Mucosa of rectum (tissue), 2 donors: ENCODE results near the gene CDK5RAP1.

ENCODE experiments used
- H3K27ac ChIP-seq, 2 donors: one replicate each; pipeline ENCODE4 v1.7.0; 2013; ENCODE audit warnings: inconsistent platforms in 2 of 2, low read depth in 2 of 2, low read length in 2 of 2
- H3K27me3 ChIP-seq, 2 donors: one replicate each; pipeline ENCODE4 v1.7.0; 2013; ENCODE audit warnings: low read length in 2 of 2; ENCODE audit not compliant: control insufficient read depth in 2 of 2, insufficient read depth in 2 of 2
- H3K36me3 ChIP-seq, 2 donors: one replicate each; pipeline ENCODE4 v1.7.0; 2013; ENCODE audit warnings: low read length in 2 of 2; ENCODE audit not compliant: control insufficient read depth in 2 of 2, insufficient read depth in 2 of 2
- H3K4me1 ChIP-seq, 2 donors: one replicate each; pipeline ENCODE4 v1.7.0; 2013; ENCODE audit warnings: low read length in 2 of 2, mild to moderate bottlenecking in 1 of 2; ENCODE audit not compliant: control insufficient read depth in 2 of 2, insufficient read depth in 2 of 2
- H3K4me3 ChIP-seq, 2 donors: one replicate each; pipeline ENCODE4 v1.7.0; 2013; ENCODE audit warnings: low read length in 2 of 2
- H3K9ac ChIP-seq, 2 donors: one replicate each; pipeline ENCODE4 v1.7.0; 2013; ENCODE audit warnings: low read length in 2 of 2, low read depth in 1 of 2, mild to moderate bottlenecking in 1 of 2
- H3K9me3 ChIP-seq, 2 donors: one replicate each; pipeline ENCODE4 v1.7.0; 2013; ENCODE audit warnings: low read length in 2 of 2; ENCODE audit not compliant: control insufficient read depth in 2 of 2
- donor health status: healthy.
- donor health status: Normal muscosa, but diverticular disease.

Gene CDK5RAP1

GRCh38 chr20:33418033-33418432 lies 16.7 kb upstream of the CDK5RAP1 start:
- Histone ChIP-seq H3K27me3 (no peaks in the 10 kb centered on the region), H3K9ac (no peak overlapping the region), H3K36me3 (no peaks in the 10 kb centered on the region), H3K4me3 (no peak overlapping the region), H3K9me3 (no peaks in the 10 kb centered on the region), H3K4me1 (no peaks in the 10 kb centered on the region), H3K27ac (no peak overlapping the region)

DNA sequence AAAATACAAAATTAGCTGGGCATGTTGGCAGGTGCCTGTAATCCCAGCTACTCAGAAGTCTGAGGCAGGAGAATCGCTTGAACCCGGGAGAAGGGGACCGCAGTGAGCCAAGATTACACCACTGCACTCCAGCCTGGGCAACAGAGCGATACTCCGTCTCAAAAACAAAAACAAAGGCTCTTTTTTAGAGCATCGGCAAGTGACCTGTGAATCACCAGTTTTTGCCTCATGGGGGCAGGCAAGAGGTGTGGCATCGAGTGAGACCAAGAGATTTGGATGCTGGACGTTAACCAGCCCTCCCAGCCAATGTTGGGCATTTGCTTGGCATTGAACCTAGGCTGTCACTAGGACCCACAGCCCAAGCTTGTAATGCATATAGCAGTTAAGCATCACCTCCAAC lies 14.6 kb upstream of the CDK5RAP1 start:
- H3K27me3 ChIP-seq = no peaks in the 10 kb centered on the region
- H3K36me3 ChIP-seq = peaks cover under 1 to 3% of the 10 kb centered on the region in 2 donors

GRCh38 chr20:33412484-33412838 lies 11.1 kb upstream of the CDK5RAP1 start:
- no peaks in the 10 kb centered on the region for H3K27me3 ChIP-seq
- H3K27ac ChIP-seq = no peak overlapping the region
- no peaks in the 10 kb centered on the region for H3K4me1 ChIP-seq
- H3K9ac ChIP-seq = no peak overlapping the region
- H3K4me3 ChIP-seq = no peak overlapping the region
- H3K36me3 ChIP-seq = peaks cover 4 to 9% of the 10 kb centered on the region in 2 donors
- no peaks in the 10 kb centered on the region for H3K9me3 ChIP-seq

More for the DNA sequence above, 14.6 kb upstream of the CDK5RAP1 start:
- Histone ChIP-seq H3K9me3 (no peaks in the 10 kb centered on the region), H3K4me3 (no peak overlapping the region), H3K4me1 (no peaks in the 10 kb centered on the region), H3K27ac (no peak overlapping the region), H3K9ac (no peak overlapping the region)

DNA sequence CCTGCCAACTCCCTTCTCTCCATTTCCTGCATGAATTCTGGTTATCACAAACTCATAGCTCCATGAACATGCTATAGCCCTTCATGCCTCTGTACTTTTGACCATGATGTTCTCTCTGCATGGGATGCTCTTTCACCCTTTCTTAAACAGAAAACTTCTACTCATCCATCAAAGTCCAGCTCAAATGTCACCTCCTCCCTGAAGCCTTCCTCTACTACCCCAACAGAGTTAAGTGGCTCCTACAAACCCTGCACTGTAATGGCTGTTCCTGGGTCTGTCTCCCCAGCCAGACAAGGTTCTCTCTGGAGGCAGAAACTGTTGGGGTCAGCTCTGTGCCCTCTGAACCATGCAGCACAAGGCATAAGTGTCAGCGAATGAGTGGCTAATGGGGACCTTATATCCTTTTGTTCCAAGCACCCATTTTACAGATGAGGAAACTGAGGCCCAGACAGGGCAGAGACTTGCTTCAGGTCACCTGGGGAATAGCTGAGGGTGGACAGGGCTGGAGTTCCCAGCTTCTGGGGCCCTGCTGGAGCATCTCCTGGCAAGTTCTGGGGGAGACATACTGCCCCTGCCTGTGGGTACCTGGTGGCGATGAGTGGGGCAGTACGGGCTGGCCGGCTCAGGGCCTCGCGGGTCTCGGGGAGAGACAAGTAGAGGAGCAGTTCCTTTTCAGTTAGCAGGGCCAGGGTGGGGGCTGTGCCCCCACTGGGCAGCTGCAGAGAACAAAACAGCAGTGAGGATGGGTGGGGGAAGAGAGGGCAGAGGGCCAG lies 10.6 kb upstream of the CDK5RAP1 start:
- no peak overlapping the region for H3K4me3 ChIP-seq
- peaks cover 8 to 12% of the 10 kb centered on the region in 2 donors for H3K36me3 ChIP-seq
- H3K9ac ChIP-seq = no peak overlapping the region
- no peaks in the 10 kb centered on the region for H3K4me1 ChIP-seq
- H3K27ac ChIP-seq = no peak overlapping the region
- H3K27me3 ChIP-seq = no peaks in the 10 kb centered on the region
- H3K9me3 ChIP-seq = no peaks in the 10 kb centered on the region

GRCh38 chr20:33411242-33411641 lies 9.9 kb upstream of the CDK5RAP1 start:
- no peaks in the 10 kb centered on the region for H3K27me3 ChIP-seq

GRCh38 chr20:33410081-33410742 lies 8.9 kb upstream of the CDK5RAP1 start:
- Histone ChIP-seq H3K9ac (no peak overlapping the region), H3K9me3 (no peaks in the 10 kb centered on the region), H3K4me1 (no peaks in the 10 kb centered on the region), H3K27me3 (no peaks in the 10 kb centered on the region), H3K4me3 (no peak overlapping the region), H3K36me3 (peaks cover 8 to 12% of the 10 kb centered on the region in 2 donors), H3K27ac (no peak overlapping the region)

More at GRCh38 chr20:33411242-33411641, 9.9 kb upstream of the CDK5RAP1 start:
- Histone ChIP-seq H3K9me3 (no peaks in the 10 kb centered on the region), H3K9ac (no peak overlapping the region), H3K4me3 (no peak overlapping the region), H3K4me1 (no peaks in the 10 kb centered on the region), H3K36me3 (peaks cover 8 to 12% of the 10 kb centered on the region in 2 donors), H3K27ac (no peak overlapping the region)

DNA sequence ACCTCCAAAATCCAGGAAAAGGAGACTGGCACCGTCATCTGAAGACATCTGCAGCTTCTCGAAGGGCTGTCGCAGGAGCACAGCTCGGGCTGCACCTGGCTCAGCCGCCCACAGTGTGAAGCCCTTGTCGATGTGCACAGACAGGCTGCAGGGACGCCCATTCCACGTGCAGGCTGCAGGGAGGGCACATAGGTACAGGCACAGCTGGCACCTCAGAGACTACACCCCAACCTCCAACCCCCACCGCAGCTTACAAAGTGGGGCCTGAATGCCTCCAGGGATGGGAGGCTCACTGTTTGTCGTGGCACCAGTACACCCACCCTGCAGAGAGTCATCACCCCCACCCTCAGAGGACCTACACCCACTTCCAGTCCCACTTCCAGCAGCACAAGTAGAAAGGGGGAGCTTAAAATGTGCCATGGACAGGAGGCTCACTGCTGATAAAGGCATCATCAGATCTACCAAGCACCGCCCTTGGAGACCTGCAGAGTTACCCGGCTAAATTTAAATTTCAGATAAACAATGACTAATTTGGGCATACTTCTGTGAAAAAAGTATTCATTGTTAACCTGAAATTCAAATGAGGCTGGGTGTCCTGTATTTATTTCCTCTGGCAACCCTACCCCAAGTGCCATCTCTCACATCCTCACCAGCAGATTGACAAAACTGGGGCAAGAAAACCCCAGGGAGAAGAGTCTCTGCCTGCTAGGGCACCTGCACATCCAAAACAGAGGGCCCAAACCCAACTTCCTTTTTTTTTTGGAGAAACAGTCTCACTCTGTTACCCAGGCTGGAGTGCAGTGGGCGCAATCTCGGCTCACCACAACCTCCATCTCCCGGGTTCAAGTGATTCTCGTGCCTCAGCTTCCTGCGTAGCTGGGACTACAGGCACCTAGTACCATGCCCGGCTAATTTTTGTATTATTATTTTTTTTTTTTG lies 7.7 kb upstream of the CDK5RAP1 start:
- H3K9me3 ChIP-seq = no peaks in the 10 kb centered on the region
- no peak overlapping the region for H3K27ac ChIP-seq
- no peak overlapping the region for H3K9ac ChIP-seq
- H3K36me3 ChIP-seq = peaks cover 8 to 12% of the 10 kb centered on the region in 2 donors
- no peaks in the 10 kb centered on the region for H3K4me1 ChIP-seq
- no peaks in the 10 kb centered on the region for H3K27me3 ChIP-seq
- H3K4me3 ChIP-seq = no peak overlapping the region

GRCh38 chr20:33408313-33408712 lies 7.0 kb upstream of the CDK5RAP1 start:
- H3K9ac ChIP-seq = no peak overlapping the region
- no peaks in the 10 kb centered on the region for H3K9me3 ChIP-seq
- H3K27ac ChIP-seq = no peak overlapping the region
- H3K4me1 ChIP-seq = no peaks in the 10 kb centered on the region
- H3K27me3 ChIP-seq = no peaks in the 10 kb centered on the region
- H3K4me3 ChIP-seq = no peak overlapping the region
- peaks cover 8 to 12% of the 10 kb centered on the region in 2 donors for H3K36me3 ChIP-seq

DNA sequence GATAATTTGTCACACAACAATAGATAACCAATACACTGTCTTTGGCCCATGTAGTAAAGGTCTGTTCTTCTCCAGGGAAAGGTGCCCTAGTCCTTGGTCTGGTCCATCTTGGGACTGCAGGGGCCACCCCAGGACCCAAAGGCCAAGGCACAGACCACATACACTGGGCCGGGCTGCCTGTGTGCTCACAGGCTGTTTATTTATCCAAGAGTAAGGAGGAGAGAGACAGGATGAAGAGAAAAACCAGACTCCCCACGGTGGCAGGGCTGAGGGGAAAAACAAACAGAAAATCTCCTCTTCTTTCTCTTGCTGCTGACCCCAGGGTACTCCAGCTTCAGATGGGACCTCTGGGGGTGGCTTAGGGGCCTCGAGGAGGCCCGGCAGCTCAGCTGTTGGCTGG lies 6.5 kb upstream of the CDK5RAP1 start:
- H3K4me3 ChIP-seq = no peak overlapping the region
- no peak overlapping the region for H3K9ac ChIP-seq
- H3K4me1 ChIP-seq = no peaks in the 10 kb centered on the region
- H3K27me3 ChIP-seq = no peaks in the 10 kb centered on the region
- H3K36me3 ChIP-seq = peaks cover 8 to 12% of the 10 kb centered on the region in 2 donors
- no peak overlapping the region for H3K27ac ChIP-seq
- H3K9me3 ChIP-seq = no peaks in the 10 kb centered on the region

DNA sequence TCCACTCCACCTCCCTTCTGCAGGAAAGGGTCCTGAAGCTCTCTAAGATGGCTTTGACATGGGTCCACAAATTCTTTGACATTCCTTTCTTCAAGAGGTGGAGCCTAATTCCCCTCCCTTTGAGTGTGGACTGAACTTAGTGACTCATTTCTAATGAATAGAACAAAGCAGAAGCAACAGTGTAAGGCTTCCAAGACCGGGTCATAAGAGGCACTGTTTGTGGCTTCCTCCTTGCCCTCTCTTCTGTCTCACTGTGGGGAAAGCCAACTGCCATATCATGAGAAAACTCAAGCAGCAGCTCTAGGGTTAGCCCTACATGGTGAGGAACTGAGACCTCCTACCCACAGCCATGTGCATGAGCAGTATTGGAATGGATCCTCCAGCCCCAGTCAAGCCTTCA lies 5.9 kb upstream of the CDK5RAP1 start:
- Histone ChIP-seq H3K4me3 (no peak overlapping the region), H3K27ac (no peak overlapping the region), H3K4me1 (peaks cover under 1 to 2% of the 10 kb centered on the region in 2 donors), H3K9ac (no peak overlapping the region), H3K9me3 (no peaks in the 10 kb centered on the region), H3K36me3 (peaks cover 8 to 12% of the 10 kb centered on the region in 2 donors), H3K27me3 (no peaks in the 10 kb centered on the region)
